HG03354 (cell line): ENCODE measurements around the gene FBXO45.
"Not testable (repeated sequence)": the region's sequence is repeated elsewhere in the genome, so short reads cannot be mapped to it uniquely, and the experiment has no call there.

Source experiments
- ATAC-seq: cut with Tn5 transposase; IDR thresholded peaks from one replicate; pipeline ENCODE4 v1.9.1; 2021; ENCODE audit warnings: mild to moderate bottlenecking; ENCODE audit not compliant: unreplicated experiment, poor library complexity, severe bottlenecking

The FBXO45 gene

GRCh38 chr3:196554205-196554604 lies 14.3 kb upstream of the FBXO45 start:
- no peak for ATAC-seq

GRCh38 chr3:196555295-196555694 lies 13.2 kb upstream of the FBXO45 start:
- ATAC-seq, result no peak

GRCh38 chr3:196557236-196557635 lies 11.2 kb upstream of the FBXO45 start:
- no peak for ATAC-seq

GRCh38 chr3:196558476-196558875 lies 10.0 kb upstream of the FBXO45 start:
- ATAC-seq, result no peak

GRCh38 chr3:196559826-196560225 lies 8.6 kb upstream of the FBXO45 start:
- no peak for ATAC-seq

GRCh38 chr3:196563721-196564225 lies 4.7 kb upstream of the FBXO45 start:
- no peak for ATAC-seq

- peak; percentile 58 for ATAC-seq
These were observed 600 bp downstream of the FBXO45 start for GRCh38 chr3:196569003-196569516.

GRCh38 chr3:196570332-196570731 lies 1.9 kb downstream of the FBXO45 start:
- ATAC-seq, result not testable (repeated sequence)

GRCh38 chr3:196572389-196572788 lies 3.9 kb downstream of the FBXO45 start:
- no peak for ATAC-seq

- no peak for ATAC-seq
These were observed 16.7 kb downstream of the FBXO45 start for GRCh38 chr3:196585044-196585757.

GRCh38 chr3:196590279-196590678 lies 21.8 kb downstream of the FBXO45 start:
- no peak for ATAC-seq

- ATAC-seq, result no peak
These were observed 27.9 kb downstream of the FBXO45 start for GRCh38 chr3:196596355-196596754.

- ATAC-seq, result not testable (repeated sequence)
These were observed 29.7 kb downstream of the FBXO45 start for GRCh38 chr3:196597971-196598733.

- no peak for ATAC-seq
These were observed 31.3 kb downstream of the FBXO45 start for GRCh38 chr3:196599734-196600128.

GRCh38 chr3:196600359-196600758 lies 31.9 kb downstream of the FBXO45 start:
- ATAC-seq, result no peak

GRCh38 chr3:196602673-196603072 lies 34.2 kb downstream of the FBXO45 start:
- no peak for ATAC-seq

GRCh38 chr3:196603683-196604082 lies 35.2 kb downstream of the FBXO45 start:
- ATAC-seq, result no peak

GRCh38 chr3:196604548-196604947 lies 36.1 kb downstream of the FBXO45 start:
- no peak for ATAC-seq

GRCh38 chr3:196608693-196609092 lies 40.2 kb downstream of the FBXO45 start:
- no peak for ATAC-seq

- ATAC-seq, result peak; percentile 79
These were observed 40.9 kb downstream of the FBXO45 start for GRCh38 chr3:196609343-196609775.
